Left ventricle myocardium superior (tissue), 1 donor: ENCODE results near the gene LOXHD1. TPM values are rescaled to one million over a fixed set of nuclear protein-coding genes. Genes with fewer than 3 reads are reported as not detected.

Source experiments
- ATAC-seq: fragments of 200-7000 bp; cut with Tn5 transposase; one replicate; pipeline ENCODE4 v1.9.1; 2020; ENCODE audit warnings: mild to moderate bottlenecking, moderate library complexity
- DNase-seq: peaks from one replicate; pipeline ENCODE4 v3.0.0-alpha.2; 2020
- intact Hi-C: fragments of 100-400 bp; cut with micrococcal nuclease; formaldehyde crosslinking; loops from one replicate; pipeline ENCODE4 v1.11.0; 2022
- total RNA-seq: library from RNA; stranded (reverse); fragmentation: NEBNext Ultra II Directional; extraction: Animal tissue kit (Norgen Biotek cat#: 25700); gene quantifications from one replicate; pipeline ENCODE4 v1.2.1, GENCODE V29; 2021
- donor health status: DM: no; HTN: yes; CAD: no; lungs with severe emphysema.

The LOXHD1 gene
- total RNA-seq, 1 donor from 2014 or later, result 0.74 TPM

DNA sequence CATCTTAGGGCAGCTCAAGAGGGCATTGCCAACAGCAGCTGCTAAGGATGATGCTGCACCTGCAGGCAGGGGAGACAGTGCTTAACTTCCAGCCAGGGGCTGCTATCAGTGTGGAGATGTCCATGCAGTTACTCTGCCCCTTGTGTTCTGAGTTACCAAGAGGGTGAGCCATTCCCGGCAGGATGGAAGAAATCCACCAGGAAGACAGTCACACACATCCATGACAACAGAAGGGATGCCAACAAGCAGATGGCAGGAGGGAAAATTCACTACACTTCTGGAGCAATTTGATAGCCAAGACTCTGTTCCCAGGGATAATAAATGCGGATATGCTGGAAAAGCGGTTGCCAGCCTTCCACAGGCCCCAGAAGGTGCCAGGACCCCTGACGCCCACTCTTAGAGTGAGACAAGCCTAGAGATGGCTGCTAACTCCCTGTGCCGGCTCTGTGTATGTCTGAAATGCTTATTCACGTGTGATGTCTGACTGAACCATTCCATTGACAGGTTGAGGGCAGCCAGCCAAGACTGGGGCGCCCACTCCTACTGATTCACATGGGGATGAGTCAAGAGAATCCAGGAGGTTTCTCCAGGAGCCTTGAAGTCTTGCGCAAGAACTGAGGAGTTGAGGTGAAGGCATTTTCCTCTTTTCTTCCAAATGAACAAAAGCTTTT is 24.5 kb downstream of the LOXHD1 start:
- ATAC-seq (no peak), DNase-seq (no peak)
- intact Hi-C loops, result no loop called here

DNA sequence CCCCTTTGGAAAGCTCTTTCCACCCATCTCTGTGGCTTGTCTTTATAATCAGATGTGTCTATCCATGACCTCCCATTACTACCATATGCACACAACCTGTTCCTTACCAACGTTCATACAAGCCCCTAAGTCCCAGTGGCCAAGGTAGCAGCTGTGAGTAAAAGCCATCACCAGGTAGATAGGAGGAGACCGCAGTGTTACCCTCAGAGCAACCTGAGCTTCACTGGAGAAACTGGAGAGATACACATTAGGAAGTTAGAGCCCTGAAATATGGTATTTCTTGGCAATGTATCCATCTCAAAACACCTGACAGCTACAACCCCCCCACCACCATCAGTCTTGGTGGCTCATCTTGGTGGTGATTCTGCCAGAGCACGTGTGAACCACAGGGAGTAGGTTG is 26.0 kb downstream of the LOXHD1 start:
- ATAC-seq (no peak), DNase-seq (no peak)
- intact Hi-C loops, result no loop called here

GRCh38 chr18:46630160-46630559 is 26.9 kb downstream of the LOXHD1 start:
- intact Hi-C loops, result no loop called here
- DNase-seq (no peak), ATAC-seq (no peak)

GRCh38 chr18:46629361-46629760 is 27.7 kb downstream of the LOXHD1 start:
- intact Hi-C loops, result no loop called here
- no peak for DNase-seq
- no peak for ATAC-seq

DNA sequence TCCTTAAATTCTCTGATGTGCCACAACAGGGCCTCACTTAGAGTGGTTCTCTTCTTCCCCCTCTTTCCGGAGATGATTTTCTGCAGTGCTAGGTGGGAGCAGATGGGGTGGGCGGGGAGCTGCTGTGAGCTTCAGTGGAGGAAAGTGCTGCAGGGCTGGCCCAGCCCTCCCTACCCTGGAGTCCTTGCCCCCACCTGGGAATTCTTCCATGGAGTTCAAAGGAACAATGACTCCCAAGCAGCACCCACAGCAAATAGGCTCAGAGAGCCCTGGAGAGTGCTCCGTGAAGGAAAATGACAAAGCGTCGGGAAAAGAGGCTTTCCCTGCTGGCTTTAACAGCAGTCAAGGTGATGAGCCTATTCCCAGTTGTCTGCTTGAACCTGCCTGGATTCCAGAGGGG is 28.8 kb downstream of the LOXHD1 start:
- intact Hi-C loops, result no loop called here
- ATAC-seq (no peak), DNase-seq (no peak)

GRCh38 chr18:46627136-46627535 is 29.9 kb downstream of the LOXHD1 start:
- DNase-seq, result no peak
- no peak for ATAC-seq
- intact Hi-C loops, result no loop called here

- no peak for ATAC-seq
These were observed 32.0 kb downstream of the LOXHD1 start for GRCh38 chr18:46625069-46625468.

DNA sequence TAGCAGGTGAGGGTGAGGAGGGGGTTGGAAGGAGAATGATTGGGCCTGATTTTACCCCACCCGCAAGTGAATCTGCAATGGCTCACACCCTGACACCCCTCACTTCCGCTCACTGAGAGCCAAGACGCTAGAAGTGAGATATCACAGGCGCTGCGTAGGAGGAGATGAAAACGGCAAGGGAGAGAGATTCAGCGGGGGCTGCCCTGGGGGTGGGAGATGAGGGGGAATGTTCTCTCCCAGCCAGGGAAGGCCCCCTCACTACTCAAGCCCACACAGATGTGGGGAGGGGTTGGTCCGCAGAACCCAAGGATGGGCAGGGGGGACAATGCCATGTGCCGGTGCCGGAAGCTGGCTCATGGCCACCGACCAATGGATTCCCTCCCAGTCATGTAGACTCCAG is 32.9 kb downstream of the LOXHD1 start:
- ATAC-seq (no peak), DNase-seq (no peak)
- intact Hi-C loops, result no loop called here

More at GRCh38 chr18:46625069-46625468, 32.0 kb downstream of the LOXHD1 start:
- no peak for DNase-seq
- intact Hi-C loops, result no loop called here

DNA sequence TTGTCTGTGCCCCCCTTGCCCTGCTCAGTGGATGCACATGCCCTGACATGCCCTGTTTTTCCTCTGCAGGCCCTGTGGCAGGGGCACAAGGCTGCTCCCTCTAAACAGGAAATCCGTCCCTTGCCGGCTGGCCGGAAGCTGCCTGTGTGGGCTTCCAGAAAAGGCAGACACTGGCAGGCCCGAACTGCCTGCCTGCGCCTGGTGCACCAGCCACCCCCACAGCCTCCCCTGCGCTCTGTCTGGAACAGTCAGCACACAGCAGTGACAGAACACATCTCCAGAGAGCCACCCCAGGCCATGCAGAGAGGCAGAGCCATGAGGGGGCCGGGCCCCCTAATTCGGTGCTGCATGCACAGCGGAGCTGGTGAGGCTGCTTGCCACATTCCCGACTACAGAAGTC is 33.5 kb downstream of the LOXHD1 start:
- intact Hi-C loops, result no loop called here
- DNase-seq (no peak), ATAC-seq (no peak)

- ATAC-seq (no peak), DNase-seq (no peak)
- intact Hi-C loops, result no loop called here
These were observed 34.0 kb downstream of the LOXHD1 start for GRCh38 chr18:46622999-46623398.

- ATAC-seq (no peak), DNase-seq (no peak)
- intact Hi-C loops, result no loop called here
These were observed 34.6 kb downstream of the LOXHD1 start for GRCh38 chr18:46622451-46622850.

DNA sequence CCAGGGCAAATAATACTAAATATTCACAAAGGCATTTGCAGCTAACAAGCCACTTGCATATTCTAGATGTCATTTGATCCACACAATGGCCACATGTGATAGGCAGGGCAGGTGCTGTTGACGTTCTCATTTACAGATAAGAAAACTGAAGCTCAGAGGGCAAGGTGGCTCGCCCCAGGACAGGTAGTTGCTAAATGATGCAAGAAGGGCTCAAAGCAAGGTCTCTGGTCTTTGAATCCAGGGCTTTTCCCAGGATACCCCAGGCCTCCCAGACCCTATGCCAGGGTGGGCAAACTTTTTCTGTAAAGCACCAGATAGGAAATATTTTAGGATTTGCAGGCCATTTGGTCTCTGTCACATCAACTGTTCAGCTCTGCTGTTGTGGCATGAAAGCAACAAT is 35.1 kb downstream of the LOXHD1 start:
- intact Hi-C loops, result no loop called here
- DNase-seq, result no peak
- ATAC-seq, result no peak

GRCh38 chr18:46621111-46621766 is 35.8 kb downstream of the LOXHD1 start:
- intact Hi-C loops, result no loop called here
- no peak for DNase-seq
- no peak for ATAC-seq

GRCh38 chr18:46619559-46619958 is 37.5 kb downstream of the LOXHD1 start:
- no peak for ATAC-seq
- no peak for DNase-seq
- intact Hi-C loops, result no loop called here

DNA sequence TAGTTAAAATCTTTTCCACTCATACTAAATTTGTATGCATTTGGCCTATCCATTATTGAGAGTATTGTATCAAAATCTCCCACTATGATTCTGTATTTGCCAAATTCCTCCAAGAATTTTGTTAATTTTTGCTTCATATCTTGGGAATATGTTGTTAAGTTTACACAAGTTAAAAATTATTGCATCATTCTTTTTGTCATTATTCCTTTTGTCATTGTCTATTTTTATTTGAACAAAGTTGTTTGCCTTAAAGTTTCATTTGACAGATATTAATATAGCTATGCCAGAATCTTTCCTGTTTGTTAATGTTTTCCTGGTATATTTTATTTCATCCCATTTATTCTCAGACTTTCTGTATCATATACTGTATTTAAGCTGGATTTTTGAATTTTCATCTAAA is 41.3 kb downstream of the LOXHD1 start:
- no peak for ATAC-seq
- intact Hi-C loops, result no loop called here

GRCh38 chr18:46609048-46609447 is 48.0 kb downstream of the LOXHD1 start:
- DNase-seq, result no peak
- no peak for ATAC-seq
- intact Hi-C loops, result no loop called here

More for the DNA sequence above, 41.3 kb downstream of the LOXHD1 start:
- DNase-seq, result no peak

- DNase-seq (no peak), ATAC-seq (no peak)
- intact Hi-C loops, result no loop called here
These were observed 49.1 kb downstream of the LOXHD1 start for GRCh38 chr18:46607926-46608325.

- intact Hi-C loops, result no loop called here
- ATAC-seq, result no peak
- DNase-seq, result no peak
These were observed 55.7 kb downstream of the LOXHD1 start for GRCh38 chr18:46601141-46601805.

DNA sequence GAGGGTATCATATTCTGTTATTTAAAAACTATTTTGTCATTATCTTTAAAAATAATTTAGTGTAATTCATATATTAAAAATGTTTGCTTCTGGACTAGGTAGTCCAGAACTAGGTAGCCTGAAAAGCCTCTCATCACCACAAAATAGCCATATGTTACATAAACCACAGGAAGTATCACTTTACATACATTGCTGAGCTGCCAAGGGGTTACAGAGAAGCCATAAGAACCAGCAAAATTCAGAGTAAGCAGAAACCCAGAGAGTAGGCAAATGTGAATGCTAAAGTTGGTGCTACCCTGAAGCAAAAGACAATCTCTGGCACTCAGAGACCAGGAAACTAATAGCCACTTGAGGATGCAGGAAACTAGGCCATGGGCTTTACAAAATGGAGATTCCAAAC is 60.9 kb downstream of the LOXHD1 start:
- ATAC-seq, result no peak
- no peak for DNase-seq
- intact Hi-C loops, result no loop called here

- no peak for ATAC-seq
- DNase-seq, result no peak
- intact Hi-C loops, result no loop called here
These were observed 65.1 kb downstream of the LOXHD1 start for GRCh38 chr18:46591783-46592391.
